Activated CD4-positive, alpha-beta T cell treated with anti-CD3 and anti-CD28 coated beads, Interleukin-2, amount 50 U/mL, for 1 hour (primary cell): Measurements from ENCODE around the gene USP31.
"Not testable (repeated sequence)": the region's sequence is repeated elsewhere in the genome, so short reads cannot be mapped to it uniquely, and the experiment has no call there.

Experiments used
- DNase-seq: peaks from one replicate; pipeline ENCODE4 v3.0.0-alpha.2; 2020

USP31 gene

GRCh38 chr16:23158114-23158513, 8.9 kb upstream of the USP31 start:
- DNase-seq = no peak

- DNase-seq = no peak
Measured at GRCh38 chr16:23156946-23157460, 7.8 kb upstream of the USP31 start.

GRCh38 chr16:23156110-23156509, 6.9 kb upstream of the USP31 start:
- DNase-seq = no peak

- DNase-seq = no peak
Measured at GRCh38 chr16:23155445-23156049, 6.3 kb upstream of the USP31 start.

GRCh38 chr16:23152386-23153178, 3.3 kb upstream of the USP31 start:
- DNase-seq = no peak

- no peak for DNase-seq
Measured at GRCh38 chr16:23149993-23150364, 727 bp upstream of the USP31 start.

- peak; percentile 49 for DNase-seq
Measured at GRCh38 chr16:23148513-23149266, 562 bp downstream of the USP31 start.

- no peak for DNase-seq
Measured at GRCh38 chr16:23148166-23148512, 1.1 kb downstream of the USP31 start.

GRCh38 chr16:23147666-23148065, 1.6 kb downstream of the USP31 start:
- no peak for DNase-seq

GRCh38 chr16:23146877-23147601, 2.2 kb downstream of the USP31 start:
- no peak for DNase-seq

- no peak for DNase-seq
Measured at GRCh38 chr16:23145608-23146007, 3.6 kb downstream of the USP31 start.

GRCh38 chr16:23145186-23145585, 4.1 kb downstream of the USP31 start:
- no peak for DNase-seq

GRCh38 chr16:23144393-23144792, 4.9 kb downstream of the USP31 start:
- not testable (repeated sequence) for DNase-seq

GRCh38 chr16:23143391-23143790, 5.9 kb downstream of the USP31 start:
- DNase-seq = no peak

- DNase-seq = no peak
Measured at GRCh38 chr16:23141959-23142740, 7.1 kb downstream of the USP31 start.

GRCh38 chr16:23141500-23141899, 7.8 kb downstream of the USP31 start:
- DNase-seq = no peak

- DNase-seq = no peak
Measured at GRCh38 chr16:23141033-23141432, 8.2 kb downstream of the USP31 start.

GRCh38 chr16:23140107-23140506, 9.1 kb downstream of the USP31 start:
- no peak for DNase-seq

- no peak for DNase-seq
Measured at GRCh38 chr16:23137818-23138217, 11.4 kb downstream of the USP31 start.

GRCh38 chr16:23137256-23137655, 12.0 kb downstream of the USP31 start:
- DNase-seq = no peak

GRCh38 chr16:23134274-23134673, 15.0 kb downstream of the USP31 start:
- DNase-seq = no peak

- DNase-seq = no peak
Measured at GRCh38 chr16:23132775-23133463, 16.3 kb downstream of the USP31 start.
